CD4-positive, alpha-beta T cell treated with Interleukin-4 for 1 hour (primary cell): ENCODE measurements around the gene UBE2E1.

Experiments used
- DNase-seq, 2 donors: peaks; one replicate each; pipeline ENCODE4 v3.0.0-alpha.2; 2020 to 2022

UBE2E1 gene

GRCh38 chr3:23920151-23920655 is 114.4 kb downstream of the UBE2E1 start:
- no peak for DNase-seq

- DNase-seq: no peak
Measured at GRCh38 chr3:23921052-23921511, 115.3 kb downstream of the UBE2E1 start.

GRCh38 chr3:23923786-23924185 is 118.0 kb downstream of the UBE2E1 start:
- DNase-seq: no peak

- DNase-seq: no peak
Measured at GRCh38 chr3:23926246-23926645, 120.5 kb downstream of the UBE2E1 start.

GRCh38 chr3:23926736-23927135 is 121.0 kb downstream of the UBE2E1 start:
- DNase-seq: no peak

GRCh38 chr3:23928524-23928923 is 122.8 kb downstream of the UBE2E1 start:
- DNase-seq: no peak

- no peak for DNase-seq
Measured at GRCh38 chr3:23931597-23931996, 125.8 kb downstream of the UBE2E1 start.

GRCh38 chr3:23932571-23932970 is 126.8 kb downstream of the UBE2E1 start:
- no peak for DNase-seq

- DNase-seq: no peak
Measured at GRCh38 chr3:23934253-23934652, 128.5 kb downstream of the UBE2E1 start.

GRCh38 chr3:23937296-23937695 is 131.5 kb downstream of the UBE2E1 start:
- no peak for DNase-seq

- DNase-seq: no peak
Measured at GRCh38 chr3:23938688-23939087, 132.9 kb downstream of the UBE2E1 start.

GRCh38 chr3:23940775-23941174 is 135.0 kb downstream of the UBE2E1 start:
- no peak for DNase-seq
